ACC112 (cell line): ENCODE data around the gene PEX13.
"Not testable (repeated sequence)": the region's sequence is repeated elsewhere in the genome, so short reads cannot be mapped to it uniquely, and the experiment has no call there.

Source experiments
- H2AFZ ChIP-seq: fragments of 200-600 bp; sonication (generic); one replicate; pipeline ENCODE4 v1.6.0; 2017; ENCODE audit warnings: antibody characterized with exemption, low read length; ENCODE audit not compliant: unreplicated experiment
- H3K27ac ChIP-seq: fragments of 200-600 bp; sonication (generic); 2 replicates; pipeline ENCODE4 v1.5.1; 2014; ENCODE audit warnings: low read depth, mild to moderate bottlenecking, antibody characterized with exemption, low read length, moderate library complexity
- H3K27me3 ChIP-seq: fragments of 200-600 bp; sonication (generic); 2 replicates; pipeline ENCODE4 v1.6.1; 2014; ENCODE audit warnings: mild to moderate bottlenecking, antibody characterized with exemption, low read length, moderate library complexity, mixed read lengths; ENCODE audit not compliant: insufficient read depth
- H3K36me3 ChIP-seq: fragments of 200-600 bp; sonication (generic); 2 replicates; pipeline ENCODE4 v1.6.1; 2016; ENCODE audit warnings: mild to moderate bottlenecking, antibody characterized with exemption, low read length, moderate library complexity, mixed read lengths; ENCODE audit not compliant: insufficient read depth
- H3K4me1 ChIP-seq: fragments of 200-600 bp; sonication (generic); one replicate; pipeline ENCODE4 v1.6.1; 2016; ENCODE audit warnings: low read length, mixed read lengths; ENCODE audit not compliant: insufficient read depth, unreplicated experiment, control insufficient read depth
- H3K4me3 ChIP-seq: fragments of 200-600 bp; sonication (generic); 2 replicates; pipeline ENCODE4 v1.5.1; 2014; ENCODE audit warnings: mild to moderate bottlenecking, low read depth, low read length
- H3K79me2 ChIP-seq: fragments of 200-600 bp; sonication (generic); one replicate; pipeline ENCODE4 v1.6.0; 2016; ENCODE audit warnings: low read length; ENCODE audit not compliant: control insufficient read depth, unreplicated experiment, insufficient read depth

The PEX13 gene

DNA sequence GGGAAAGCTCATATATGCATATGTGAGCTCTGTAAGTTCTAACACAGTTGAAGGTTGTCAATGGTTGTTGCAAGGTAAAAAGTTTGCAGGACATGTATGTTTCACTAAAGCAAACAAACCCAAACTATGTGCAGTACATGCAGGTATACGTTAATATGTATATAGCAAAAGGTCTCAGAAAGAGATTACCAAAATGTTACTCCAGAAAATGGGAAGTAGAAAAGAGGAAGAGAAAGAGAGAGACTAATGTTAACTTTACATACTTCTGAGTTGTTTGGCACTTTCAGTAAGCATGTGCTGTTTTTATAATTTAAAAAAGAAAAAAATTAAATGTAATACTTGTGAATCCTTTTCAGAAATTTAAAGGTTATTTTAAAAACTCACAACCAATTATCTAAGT lies 32.8 kb upstream of the PEX13 start:
- H2AFZ ChIP-seq = no peak overlapping the region
- no peaks in the 10 kb centered on the region for H3K4me1 ChIP-seq
- no peaks in the 10 kb centered on the region for H3K36me3 ChIP-seq
- H3K27me3 ChIP-seq = no peaks in the 10 kb centered on the region
- no peaks in the 10 kb centered on the region for H3K79me2 ChIP-seq
- H3K27ac ChIP-seq = no peak overlapping the region
- no peak overlapping the region for H3K4me3 ChIP-seq

DNA sequence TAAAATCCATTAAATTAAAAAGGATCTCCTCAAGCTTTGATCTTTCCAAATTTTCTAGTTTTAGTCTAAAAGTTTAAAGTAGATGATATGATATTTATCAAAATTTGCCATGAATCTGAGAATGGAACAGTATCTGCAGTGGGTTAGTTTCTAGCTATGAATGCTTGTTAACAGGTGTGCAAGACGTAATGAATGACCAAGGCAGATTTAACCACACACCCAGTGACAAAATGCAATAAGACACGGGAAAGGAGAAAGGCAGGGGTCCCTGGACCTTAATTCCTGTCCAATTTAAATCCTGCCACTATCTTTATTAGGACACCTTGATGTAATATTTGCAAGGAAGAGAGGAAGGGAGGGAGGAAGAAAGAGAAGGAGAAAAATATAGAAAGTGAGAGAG lies 30.5 kb upstream of the PEX13 start:
- no peaks in the 10 kb centered on the region for H3K27me3 ChIP-seq
- no peaks in the 10 kb centered on the region for H3K4me1 ChIP-seq
- no peaks in the 10 kb centered on the region for H3K79me2 ChIP-seq
- H3K36me3 ChIP-seq = no peaks in the 10 kb centered on the region; the same call in 1 of the 2 replicates
- no peak overlapping the region for H3K4me3 ChIP-seq
- H3K27ac ChIP-seq = no peak overlapping the region
- H2AFZ ChIP-seq = no peak overlapping the region

DNA sequence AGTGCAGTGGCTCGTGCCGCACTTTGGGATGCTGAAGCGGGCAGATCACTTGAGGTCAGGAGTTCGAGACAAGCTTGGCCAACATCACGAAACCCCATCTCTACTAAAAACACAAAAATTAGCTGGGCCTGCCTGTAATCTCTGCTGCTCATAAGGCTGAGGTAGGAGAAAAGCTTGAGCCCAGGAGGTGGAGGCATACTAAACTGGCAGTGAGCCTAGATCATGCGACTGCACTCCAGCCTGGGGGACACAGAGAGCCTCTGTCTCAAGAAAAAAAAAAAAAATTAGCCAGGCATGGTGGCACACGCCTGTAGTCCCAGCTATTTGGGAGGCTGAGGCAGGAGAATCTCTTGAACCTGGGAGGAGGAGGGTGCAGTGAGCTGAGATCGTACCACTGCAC lies 29.9 kb upstream of the PEX13 start:
- not testable (repeated sequence) for H3K27ac ChIP-seq, H3K79me2 ChIP-seq, H3K4me1 ChIP-seq, H3K36me3 ChIP-seq, H3K27me3 ChIP-seq, H3K4me3 ChIP-seq, H2AFZ ChIP-seq

DNA sequence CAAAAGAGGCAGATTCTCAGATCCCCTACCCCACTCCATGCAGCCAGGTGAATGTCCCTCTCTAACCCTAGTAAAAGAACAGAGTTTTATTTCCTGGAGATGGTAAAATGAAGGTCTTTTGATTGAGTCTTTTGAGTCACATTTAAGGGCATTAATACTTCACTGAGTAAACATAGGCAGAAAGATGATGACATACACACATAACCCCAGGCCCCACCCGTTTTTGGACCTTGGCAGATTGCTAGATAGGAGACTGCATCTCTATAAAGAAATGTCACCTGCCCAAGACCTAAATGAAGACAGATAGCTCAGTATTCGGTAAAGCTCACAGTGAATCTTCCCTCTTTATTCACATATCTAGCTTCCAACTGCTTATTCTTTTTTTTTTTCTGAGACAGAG lies 28.3 kb upstream of the PEX13 start:
- Histone ChIP-seq H3K27me3 (no peaks in the 10 kb centered on the region), H2AFZ (no peak overlapping the region), H3K79me2 (no peaks in the 10 kb centered on the region), H3K27ac (no peak overlapping the region), H3K36me3 (peaks cover 3% of the 10 kb centered on the region; the same call in 1 of the 2 replicates), H3K4me3 (no peak overlapping the region), H3K4me1 (no peaks in the 10 kb centered on the region)

DNA sequence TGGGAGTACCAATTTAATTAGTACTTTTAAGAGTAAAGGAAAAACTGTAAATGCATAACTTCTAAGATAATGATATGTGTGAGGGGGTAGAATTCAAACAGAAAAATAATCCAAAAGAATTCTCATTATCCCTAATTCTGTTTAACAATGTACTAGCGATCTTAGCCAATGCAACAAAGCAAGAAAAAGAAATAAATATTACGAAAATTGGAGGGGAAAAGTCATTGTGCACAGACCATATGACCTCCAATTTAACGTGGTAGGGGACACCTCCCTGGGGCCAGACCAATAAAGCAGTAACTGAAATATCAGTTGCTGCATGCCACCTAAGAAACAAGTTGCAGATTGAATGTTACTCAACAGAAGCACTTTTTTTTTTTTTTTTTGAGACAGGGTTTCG lies 25.9 kb upstream of the PEX13 start:
- Histone ChIP-seq H3K36me3 (peaks cover 3% of the 10 kb centered on the region; the same call in 1 of the 2 replicates), H3K4me3 (no peak overlapping the region), H3K27me3 (no peaks in the 10 kb centered on the region), H2AFZ (no peak overlapping the region), H3K4me1 (no peaks in the 10 kb centered on the region), H3K27ac (no peak overlapping the region), H3K79me2 (no peaks in the 10 kb centered on the region)

DNA sequence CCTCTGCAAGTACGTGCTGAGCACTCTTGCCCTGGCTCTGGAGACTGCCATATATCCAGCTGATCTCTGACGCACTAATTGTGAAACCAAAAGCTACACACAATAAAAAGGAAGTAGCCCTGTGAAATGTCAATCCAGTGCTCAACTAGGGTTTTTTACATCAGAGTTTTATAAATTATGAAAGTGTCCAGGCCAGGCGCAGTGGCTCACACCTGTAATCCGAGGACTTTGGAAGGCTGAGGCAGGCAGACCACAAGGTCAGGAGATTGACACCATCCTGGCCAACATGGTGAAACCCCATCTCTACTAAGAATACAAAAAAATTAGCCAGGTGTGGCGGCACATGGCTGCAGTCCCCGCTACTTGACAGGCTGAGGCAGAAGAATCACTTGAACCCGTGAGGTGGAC lies 24.5 kb upstream of the PEX13 start:
- Histone ChIP-seq H3K27ac (no peak overlapping the region), H3K36me3 (peaks cover 3% of the 10 kb centered on the region; the same call in 1 of the 2 replicates), H2AFZ (no peak overlapping the region), H3K27me3 (no peaks in the 10 kb centered on the region), H3K4me3 (no peak overlapping the region), H3K79me2 (no peaks in the 10 kb centered on the region), H3K4me1 (no peaks in the 10 kb centered on the region)

DNA sequence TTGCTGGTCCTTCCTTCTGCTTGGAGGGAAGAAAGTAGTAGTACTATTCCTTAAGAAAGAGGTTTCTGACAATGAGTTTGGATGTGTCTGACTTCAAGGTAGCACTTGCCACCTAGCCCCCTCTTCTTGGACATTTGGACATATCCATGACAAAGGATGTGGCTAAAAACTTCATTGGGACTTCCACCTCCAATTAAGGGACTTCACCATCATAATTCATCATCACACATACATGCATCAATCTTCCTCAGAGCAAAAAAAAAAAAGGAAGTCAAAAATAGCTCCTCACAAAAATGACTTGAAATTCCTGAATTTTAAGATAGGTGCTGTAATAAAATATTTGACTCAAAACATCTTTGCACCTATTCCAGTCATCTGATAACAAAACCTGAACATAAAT lies 23.4 kb upstream of the PEX13 start:
- Histone ChIP-seq H2AFZ (no peak overlapping the region), H3K4me3 (no peak overlapping the region), H3K27me3 (no peaks in the 10 kb centered on the region), H3K36me3 (peaks cover 3% of the 10 kb centered on the region; the same call in 1 of the 2 replicates), H3K27ac (no peak overlapping the region), H3K4me1 (no peaks in the 10 kb centered on the region), H3K79me2 (no peaks in the 10 kb centered on the region)

DNA sequence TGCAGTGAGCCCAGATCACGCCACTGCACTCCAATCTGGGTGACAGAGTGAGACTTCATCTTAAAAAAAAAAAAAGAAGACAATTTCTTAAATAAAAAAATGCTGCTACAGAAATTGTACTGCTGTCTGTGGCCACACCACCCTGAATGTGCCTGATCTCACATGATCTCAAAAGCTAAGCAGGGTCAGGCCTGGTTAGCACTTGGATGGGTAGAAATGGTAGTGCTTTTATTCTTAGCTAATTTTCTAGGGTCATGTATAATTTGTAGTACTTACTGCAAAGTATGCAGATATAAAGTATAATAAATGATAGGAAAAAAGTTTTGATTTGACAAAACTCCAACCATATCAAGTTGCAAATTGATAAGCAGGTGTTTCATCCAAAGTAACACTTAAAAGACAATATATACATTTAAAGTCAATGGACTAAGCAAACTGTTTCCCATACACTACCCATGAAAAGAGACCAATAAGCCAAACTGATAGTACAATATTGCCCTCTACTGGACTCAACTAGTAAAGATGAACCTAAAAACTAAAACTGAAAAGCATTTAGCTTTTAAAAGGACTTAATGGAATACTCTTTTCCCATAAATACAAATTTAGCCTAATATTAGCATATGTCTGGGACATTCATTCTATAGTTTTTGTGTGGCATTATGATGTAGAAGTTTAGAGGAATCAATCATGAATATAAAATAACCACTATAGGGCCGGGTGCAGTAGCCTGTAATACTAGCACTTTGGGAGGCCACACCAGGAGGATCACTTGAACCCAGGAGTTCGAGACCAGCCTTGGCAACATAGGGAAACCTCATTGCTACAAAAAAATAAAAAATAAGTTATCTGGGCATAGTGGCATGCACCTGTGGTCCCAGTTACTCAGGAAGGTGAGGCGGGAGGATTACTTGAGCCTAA lies 18.6 kb upstream of the PEX13 start:
- no peaks in the 10 kb centered on the region for H3K36me3 ChIP-seq

DNA sequence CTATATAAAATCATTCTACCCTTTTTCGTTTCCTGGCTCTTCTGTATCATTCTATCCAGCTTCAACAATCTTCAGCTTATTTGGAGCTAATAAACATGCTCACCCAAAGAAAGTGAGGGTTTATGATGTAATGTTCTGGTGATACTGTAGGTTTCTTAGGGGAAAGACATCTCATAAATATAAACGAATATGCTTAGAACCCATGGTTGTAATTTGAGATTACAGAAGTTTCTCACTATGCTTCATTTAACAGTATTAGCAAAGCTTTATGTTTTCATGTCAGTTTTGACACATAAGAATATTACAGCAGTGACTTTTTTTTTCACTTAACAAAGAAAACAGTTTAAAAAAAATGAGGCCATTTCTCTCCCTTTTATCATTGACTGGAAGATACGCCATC lies 11.8 kb upstream of the PEX13 start:
- Histone ChIP-seq H3K4me1 (peaks cover 4% of the 10 kb centered on the region), H3K4me3 (no peak overlapping the region), H3K27me3 (no peaks in the 10 kb centered on the region), H2AFZ (no peak overlapping the region), H3K79me2 (no peaks in the 10 kb centered on the region), H3K27ac (no peak overlapping the region), H3K36me3 (no peaks in the 10 kb centered on the region)

More for the DNA sequence above, 18.6 kb upstream of the PEX13 start:
- H3K4me1 ChIP-seq = no peaks in the 10 kb centered on the region
- no peak overlapping the region for H3K4me3 ChIP-seq
- H3K27me3 ChIP-seq = no peaks in the 10 kb centered on the region
- no peak overlapping the region for H2AFZ ChIP-seq
- H3K79me2 ChIP-seq = no peaks in the 10 kb centered on the region
- H3K27ac ChIP-seq = no peak overlapping the region

DNA sequence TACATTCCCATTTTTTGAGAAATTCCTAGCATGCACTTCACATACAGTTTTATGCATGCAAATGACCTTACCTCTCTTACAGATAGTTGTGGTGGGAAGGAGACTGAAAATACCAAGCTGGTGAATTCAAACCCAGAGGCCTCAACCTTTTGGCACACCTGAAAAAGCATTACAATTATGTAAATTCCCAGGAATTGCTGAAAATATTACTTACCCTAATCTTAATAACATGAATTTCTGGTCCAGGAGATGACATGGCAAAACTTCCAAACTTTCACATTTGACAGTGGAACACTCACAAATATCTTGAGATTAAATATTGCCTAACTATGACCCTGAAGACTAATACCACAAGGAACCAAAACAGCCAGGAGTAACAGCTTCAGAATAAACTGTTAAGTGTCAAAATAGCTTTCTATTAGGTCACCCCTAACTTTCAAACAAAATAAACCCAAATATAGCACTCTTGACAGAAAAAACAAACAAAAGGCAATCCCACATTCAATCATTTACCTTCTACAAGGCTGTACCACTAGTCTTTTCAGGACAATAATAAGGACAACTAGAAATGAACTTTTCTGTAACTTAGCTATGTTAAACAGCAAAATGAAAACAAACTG lies 10.9 kb upstream of the PEX13 start:
- H3K27ac ChIP-seq = no peak overlapping the region
- no peaks in the 10 kb centered on the region for H3K27me3 ChIP-seq
- no peak overlapping the region for H3K4me3 ChIP-seq
- peaks cover 9% of the 10 kb centered on the region for H3K4me1 ChIP-seq
- H3K36me3 ChIP-seq = no peaks in the 10 kb centered on the region
- H2AFZ ChIP-seq = no peak overlapping the region
- H3K79me2 ChIP-seq = no peaks in the 10 kb centered on the region

DNA sequence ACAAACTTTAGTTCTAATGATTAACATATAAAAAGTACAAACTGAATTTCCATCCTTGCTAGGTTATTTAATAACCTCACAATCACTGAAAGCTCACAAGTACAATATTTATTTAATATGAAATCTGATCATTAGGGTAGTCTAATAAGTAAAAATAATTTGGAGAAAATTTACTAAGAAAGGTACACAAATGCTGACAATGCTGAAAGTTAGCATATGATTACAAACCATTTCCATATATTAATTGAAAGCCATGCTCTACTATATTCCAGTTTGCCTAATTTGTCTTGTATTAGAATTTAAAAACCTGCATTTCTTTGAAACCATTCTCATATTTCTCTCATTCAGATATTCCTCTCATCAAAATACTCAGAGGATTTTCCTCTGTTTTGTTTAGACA lies 8.2 kb upstream of the PEX13 start:
- Histone ChIP-seq H3K4me1 (peaks cover 18% of the 10 kb centered on the region), H3K4me3 (no peak overlapping the region), H3K27me3 (no peaks in the 10 kb centered on the region), H3K27ac (no peak overlapping the region), H3K36me3 (no peaks in the 10 kb centered on the region), H3K79me2 (no peaks in the 10 kb centered on the region), H2AFZ (no peak overlapping the region)
